ENCODE measurements around the gene TIAM2.

TIAM2 gene

GRCh38 chr6:155067956-155068615 lies 73.0 kb downstream of the TIAM2 start:
- Histone ChIP-seq H3K4me1 (ENCODE audit: control insufficient read depth in 5 of 5, insufficient read depth in 5 of 5, low read length in 5 of 5) (peaks cover 0 to 4% (median 3%) of the 10 kb centered on the region in 5 donors), H3K9ac (ENCODE audit: low read length in 5 of 5) (no peak overlapping the region), H3K9me3 (ENCODE audit: control insufficient read depth in 5 of 5, low read length in 5 of 5) (no peaks in the 10 kb centered on the region), H3K27me3 (ENCODE audit: control insufficient read depth in 5 of 5, insufficient read depth in 4 of 5, low read length in 5 of 5) (peaks cover 0 to 7% (median 0%) of the 10 kb centered on the region in 5 donors), H3K36me3 (ENCODE audit: control insufficient read depth in 5 of 5, insufficient read depth in 5 of 5, low read length in 5 of 5) (no peaks in the 10 kb centered on the region), H3K4me3 (ENCODE audit: low read depth in 1 of 5, low read length in 5 of 5) (no peak overlapping the region), H3K27ac (ENCODE audit: low read depth, low read length) (no peak overlapping the region)

- H3K9me3 ChIP-seq (ENCODE audit: control insufficient read depth in 5 of 5, low read length in 5 of 5): no peaks in the 10 kb centered on the region
- no peaks in the 10 kb centered on the region for H3K36me3 ChIP-seq (ENCODE audit: control insufficient read depth in 5 of 5, insufficient read depth in 5 of 5, low read length in 5 of 5)
- H3K27ac ChIP-seq (ENCODE audit: low read depth, low read length): no peak overlapping the region
- peaks cover 0 to 7% (median 0%) of the 10 kb centered on the region in 5 donors for H3K27me3 ChIP-seq (ENCODE audit: control insufficient read depth in 5 of 5, insufficient read depth in 4 of 5, low read length in 5 of 5)
- H3K9ac ChIP-seq (ENCODE audit: low read length in 5 of 5): no peak overlapping the region
- no peak overlapping the region for H3K4me3 ChIP-seq (ENCODE audit: low read depth in 1 of 5, low read length in 5 of 5)
- H3K4me1 ChIP-seq (ENCODE audit: control insufficient read depth in 5 of 5, insufficient read depth in 5 of 5, low read length in 5 of 5): peaks cover 0 to 4% (median 0%) of the 10 kb centered on the region in 5 donors
Observed at GRCh38 chr6:155069543-155069942, 74.4 kb downstream of the TIAM2 start.

- Histone ChIP-seq H3K4me1 (ENCODE audit: control insufficient read depth in 5 of 5, insufficient read depth in 5 of 5, low read length in 5 of 5) (peaks cover 0 to 5% (median 0%) of the 10 kb centered on the region in 5 donors), H3K9me3 (ENCODE audit: control insufficient read depth in 5 of 5, low read length in 5 of 5) (no peaks in the 10 kb centered on the region), H3K36me3 (ENCODE audit: control insufficient read depth in 5 of 5, insufficient read depth in 5 of 5, low read length in 5 of 5) (no peaks in the 10 kb centered on the region), H3K27me3 (ENCODE audit: control insufficient read depth in 5 of 5, insufficient read depth in 4 of 5, low read length in 5 of 5) (no peaks in the 10 kb centered on the region), H3K4me3 (ENCODE audit: low read depth in 1 of 5, low read length in 5 of 5) (no peak overlapping the region), H3K9ac (ENCODE audit: low read length in 5 of 5) (no peak overlapping the region), H3K27ac (ENCODE audit: low read depth, low read length) (no peak overlapping the region)
Observed at GRCh38 chr6:155075930-155076695, 81.0 kb downstream of the TIAM2 start.

GRCh38 chr6:155077331-155077730 lies 82.2 kb downstream of the TIAM2 start:
- H3K27me3 ChIP-seq (ENCODE audit: control insufficient read depth in 5 of 5, insufficient read depth in 4 of 5, low read length in 5 of 5): no peaks in the 10 kb centered on the region
- H3K27ac ChIP-seq (ENCODE audit: low read depth, low read length): no peak overlapping the region
- no peaks in the 10 kb centered on the region for H3K9me3 ChIP-seq (ENCODE audit: control insufficient read depth in 5 of 5, low read length in 5 of 5)
- peaks cover 0 to 5% (median 0%) of the 10 kb centered on the region in 5 donors for H3K4me1 ChIP-seq (ENCODE audit: control insufficient read depth in 5 of 5, insufficient read depth in 5 of 5, low read length in 5 of 5)
- H3K9ac ChIP-seq (ENCODE audit: low read length in 5 of 5): no peak overlapping the region
- H3K36me3 ChIP-seq (ENCODE audit: control insufficient read depth in 5 of 5, insufficient read depth in 5 of 5, low read length in 5 of 5): no peaks in the 10 kb centered on the region
- H3K4me3 ChIP-seq (ENCODE audit: low read depth in 1 of 5, low read length in 5 of 5): no peak overlapping the region

GRCh38 chr6:155077784-155078183 lies 82.7 kb downstream of the TIAM2 start:
- Histone ChIP-seq H3K4me3 (ENCODE audit: low read depth in 1 of 5, low read length in 5 of 5) (no peak overlapping the region), H3K36me3 (ENCODE audit: control insufficient read depth in 5 of 5, insufficient read depth in 5 of 5, low read length in 5 of 5) (no peaks in the 10 kb centered on the region), H3K4me1 (ENCODE audit: control insufficient read depth in 5 of 5, insufficient read depth in 5 of 5, low read length in 5 of 5) (peaks cover 0 to 5% (median 0%) of the 10 kb centered on the region in 5 donors), H3K9me3 (ENCODE audit: control insufficient read depth in 5 of 5, low read length in 5 of 5) (no peaks in the 10 kb centered on the region), H3K27me3 (ENCODE audit: control insufficient read depth in 5 of 5, insufficient read depth in 4 of 5, low read length in 5 of 5) (no peaks in the 10 kb centered on the region), H3K27ac (ENCODE audit: low read depth, low read length) (no peak overlapping the region), H3K9ac (ENCODE audit: low read length in 5 of 5) (no peak overlapping the region)

- Histone ChIP-seq H3K4me3 (ENCODE audit: low read depth in 1 of 5, low read length in 5 of 5) (no peak overlapping the region), H3K36me3 (ENCODE audit: control insufficient read depth in 5 of 5, insufficient read depth in 5 of 5, low read length in 5 of 5) (no peaks in the 10 kb centered on the region), H3K9ac (ENCODE audit: low read length in 5 of 5) (no peak overlapping the region), H3K27me3 (ENCODE audit: control insufficient read depth in 5 of 5, insufficient read depth in 4 of 5, low read length in 5 of 5) (no peaks in the 10 kb centered on the region), H3K9me3 (ENCODE audit: control insufficient read depth in 5 of 5, low read length in 5 of 5) (no peaks in the 10 kb centered on the region), H3K27ac (ENCODE audit: low read depth, low read length) (no peak overlapping the region), H3K4me1 (ENCODE audit: control insufficient read depth in 5 of 5, insufficient read depth in 5 of 5, low read length in 5 of 5) (peaks cover 0 to 5% (median 0%) of the 10 kb centered on the region in 5 donors)
Observed at GRCh38 chr6:155078331-155078745, 83.2 kb downstream of the TIAM2 start.

- H3K9me3 ChIP-seq (ENCODE audit: control insufficient read depth in 5 of 5, low read length in 5 of 5): no peaks in the 10 kb centered on the region
- H3K36me3 ChIP-seq (ENCODE audit: control insufficient read depth in 5 of 5, insufficient read depth in 5 of 5, low read length in 5 of 5): no peaks in the 10 kb centered on the region
- no peak overlapping the region for H3K9ac ChIP-seq (ENCODE audit: low read length in 5 of 5)
- H3K27me3 ChIP-seq (ENCODE audit: control insufficient read depth in 5 of 5, insufficient read depth in 4 of 5, low read length in 5 of 5): no peaks in the 10 kb centered on the region
- H3K4me1 ChIP-seq (ENCODE audit: control insufficient read depth in 5 of 5, insufficient read depth in 5 of 5, low read length in 5 of 5): peaks cover 0 to 5% (median 0%) of the 10 kb centered on the region in 5 donors
- no peak overlapping the region for H3K27ac ChIP-seq (ENCODE audit: low read depth, low read length)
- H3K4me3 ChIP-seq (ENCODE audit: low read depth in 1 of 5, low read length in 5 of 5): no peak overlapping the region
Observed at GRCh38 chr6:155079985-155080452, 84.9 kb downstream of the TIAM2 start.

GRCh38 chr6:155080881-155081845 lies 86.0 kb downstream of the TIAM2 start:
- no peak overlapping the region for H3K9ac ChIP-seq (ENCODE audit: low read length in 5 of 5)
- H3K36me3 ChIP-seq (ENCODE audit: control insufficient read depth in 5 of 5, insufficient read depth in 5 of 5, low read length in 5 of 5): no peaks in the 10 kb centered on the region
- H3K4me1 ChIP-seq (ENCODE audit: control insufficient read depth in 5 of 5, insufficient read depth in 5 of 5, low read length in 5 of 5): peaks cover 0 to 5% (median 0%) of the 10 kb centered on the region in 5 donors
- no peaks in the 10 kb centered on the region for H3K9me3 ChIP-seq (ENCODE audit: control insufficient read depth in 5 of 5, low read length in 5 of 5)
- H3K27me3 ChIP-seq (ENCODE audit: control insufficient read depth in 5 of 5, insufficient read depth in 4 of 5, low read length in 5 of 5): no peaks in the 10 kb centered on the region
- no peak overlapping the region for H3K4me3 ChIP-seq (ENCODE audit: low read depth in 1 of 5, low read length in 5 of 5)
- H3K27ac ChIP-seq (ENCODE audit: low read depth, low read length): no peak overlapping the region

- Histone ChIP-seq H3K9ac (ENCODE audit: low read length in 5 of 5) (no peak overlapping the region), H3K4me3 (ENCODE audit: low read depth in 1 of 5, low read length in 5 of 5) (no peak overlapping the region), H3K9me3 (ENCODE audit: control insufficient read depth in 5 of 5, low read length in 5 of 5) (no peaks in the 10 kb centered on the region), H3K4me1 (ENCODE audit: control insufficient read depth in 5 of 5, insufficient read depth in 5 of 5, low read length in 5 of 5) (no peaks in the 10 kb centered on the region), H3K27ac (ENCODE audit: low read depth, low read length) (no peak overlapping the region), H3K36me3 (ENCODE audit: control insufficient read depth in 5 of 5, insufficient read depth in 5 of 5, low read length in 5 of 5) (no peaks in the 10 kb centered on the region), H3K27me3 (ENCODE audit: control insufficient read depth in 5 of 5, insufficient read depth in 4 of 5, low read length in 5 of 5) (no peaks in the 10 kb centered on the region)
Observed at GRCh38 chr6:155084431-155085123, 89.5 kb downstream of the TIAM2 start.

Data from subcutaneous abdominal adipose tissue (tissue), 5 donors.